HUES48 (cell line): ENCODE results near the gene NKTR.

Experiments
- H3K27ac ChIP-seq: one replicate; pipeline ENCODE4 v1.7.0; 2013; ENCODE audit warnings: low read depth, low read length, inconsistent platforms
- H3K27me3 ChIP-seq: 2 replicates; pipeline ENCODE4 v1.6.1; 2013; ENCODE audit warnings: mild to moderate bottlenecking, low read length; ENCODE audit not compliant: control insufficient read depth, insufficient read depth
- H3K36me3 ChIP-seq: 2 replicates; pipeline ENCODE4 v1.6.1; 2013; ENCODE audit warnings: low read length; ENCODE audit not compliant: control insufficient read depth, insufficient read depth
- H3K4me1 ChIP-seq: 2 replicates; pipeline ENCODE4 v1.6.1; 2013; ENCODE audit warnings: mild to moderate bottlenecking, low read length; ENCODE audit not compliant: control insufficient read depth, insufficient read depth
- H3K4me3 ChIP-seq: 2 replicates; pipeline ENCODE4 v1.5.1; 2013; ENCODE audit warnings: mild to moderate bottlenecking, low read depth, low read length
- H3K9ac ChIP-seq: 2 replicates; pipeline ENCODE4 v1.6.1; 2013; ENCODE audit warnings: mild to moderate bottlenecking, low read depth, low read length, moderate library complexity
- H3K9me3 ChIP-seq: 2 replicates; pipeline ENCODE4 v1.6.1; 2013; ENCODE audit warnings: low read length; ENCODE audit not compliant: control insufficient read depth, insufficient read depth

Gene NKTR

GRCh38 chr3:42670051-42670576 is 69.6 kb downstream of the NKTR start:
- H3K4me3 ChIP-seq = no peak overlapping the region
- H3K27ac ChIP-seq = no peak overlapping the region
- no peaks in the 10 kb centered on the region for H3K27me3 ChIP-seq
- H3K9ac ChIP-seq = no peak overlapping the region
- no peaks in the 10 kb centered on the region for H3K9me3 ChIP-seq
- no peaks in the 10 kb centered on the region for H3K36me3 ChIP-seq
- H3K4me1 ChIP-seq = no peaks in the 10 kb centered on the region

GRCh38 chr3:42670670-42671069 is 70.2 kb downstream of the NKTR start:
- Histone ChIP-seq H3K27ac (no peak overlapping the region), H3K4me1 (no peaks in the 10 kb centered on the region)

GRCh38 chr3:42672515-42672914 is 72.0 kb downstream of the NKTR start:
- Histone ChIP-seq H3K27me3 (no peaks in the 10 kb centered on the region), H3K27ac (no peak overlapping the region), H3K4me1 (no peaks in the 10 kb centered on the region), H3K9me3 (no peaks in the 10 kb centered on the region), H3K9ac (no peak overlapping the region), H3K36me3 (no peaks in the 10 kb centered on the region), H3K4me3 (no peak overlapping the region)

More at GRCh38 chr3:42670670-42671069, 70.2 kb downstream of the NKTR start:
- no peaks in the 10 kb centered on the region for H3K27me3 ChIP-seq
- H3K4me3 ChIP-seq = no peak overlapping the region
- no peak overlapping the region for H3K9ac ChIP-seq
- no peaks in the 10 kb centered on the region for H3K36me3 ChIP-seq
- no peaks in the 10 kb centered on the region for H3K9me3 ChIP-seq

- H3K9ac ChIP-seq = no peak overlapping the region
- no peaks in the 10 kb centered on the region for H3K36me3 ChIP-seq
- H3K27me3 ChIP-seq = no peaks in the 10 kb centered on the region
- no peaks in the 10 kb centered on the region for H3K4me1 ChIP-seq
- no peak overlapping the region for H3K4me3 ChIP-seq
- no peak overlapping the region for H3K27ac ChIP-seq
- no peaks in the 10 kb centered on the region for H3K9me3 ChIP-seq
Observed at GRCh38 chr3:42673082-42673481, 72.6 kb downstream of the NKTR start.

GRCh38 chr3:42674146-42674545 is 73.7 kb downstream of the NKTR start:
- H3K36me3 ChIP-seq = no peaks in the 10 kb centered on the region
- no peaks in the 10 kb centered on the region for H3K9me3 ChIP-seq
- no peaks in the 10 kb centered on the region for H3K27me3 ChIP-seq
- H3K4me1 ChIP-seq = no peaks in the 10 kb centered on the region
- no peak overlapping the region for H3K9ac ChIP-seq
- no peak overlapping the region for H3K4me3 ChIP-seq
- H3K27ac ChIP-seq = no peak overlapping the region

- Histone ChIP-seq H3K4me3 (no peak overlapping the region), H3K4me1 (no peaks in the 10 kb centered on the region), H3K27ac (no peak overlapping the region), H3K9me3 (no peaks in the 10 kb centered on the region), H3K36me3 (no peaks in the 10 kb centered on the region), H3K27me3 (no peaks in the 10 kb centered on the region), H3K9ac (no peak overlapping the region)
Observed at GRCh38 chr3:42675909-42676308, 75.4 kb downstream of the NKTR start.

- H3K4me3 ChIP-seq = no peak overlapping the region
- no peaks in the 10 kb centered on the region for H3K27me3 ChIP-seq
- H3K9ac ChIP-seq = no peak overlapping the region
- no peak overlapping the region for H3K27ac ChIP-seq
- no peaks in the 10 kb centered on the region for H3K4me1 ChIP-seq
- no peaks in the 10 kb centered on the region for H3K9me3 ChIP-seq
- H3K36me3 ChIP-seq = no peaks in the 10 kb centered on the region
Observed at GRCh38 chr3:42678447-42678846, 78.0 kb downstream of the NKTR start.

GRCh38 chr3:42680271-42680670 is 79.8 kb downstream of the NKTR start:
- Histone ChIP-seq H3K9ac (no peak overlapping the region), H3K36me3 (no peaks in the 10 kb centered on the region), H3K4me3 (no peak overlapping the region), H3K4me1 (no peaks in the 10 kb centered on the region), H3K27me3 (no peaks in the 10 kb centered on the region), H3K27ac (no peak overlapping the region), H3K9me3 (no peaks in the 10 kb centered on the region)

- Histone ChIP-seq H3K4me3 (no peak overlapping the region), H3K9me3 (no peaks in the 10 kb centered on the region), H3K27ac (no peak overlapping the region), H3K36me3 (no peaks in the 10 kb centered on the region), H3K27me3 (no peaks in the 10 kb centered on the region), H3K9ac (no peak overlapping the region), H3K4me1 (no peaks in the 10 kb centered on the region)
Observed at GRCh38 chr3:42680806-42681205, 80.3 kb downstream of the NKTR start.

GRCh38 chr3:42681361-42682038 is 81.0 kb downstream of the NKTR start:
- Histone ChIP-seq H3K9me3 (no peaks in the 10 kb centered on the region), H3K4me1 (no peaks in the 10 kb centered on the region), H3K4me3 (no peak overlapping the region), H3K27ac (no peak overlapping the region), H3K27me3 (no peaks in the 10 kb centered on the region), H3K9ac (no peak overlapping the region), H3K36me3 (no peaks in the 10 kb centered on the region)

GRCh38 chr3:42682301-42683070 is 82.0 kb downstream of the NKTR start:
- Histone ChIP-seq H3K4me3 (no peak overlapping the region), H3K4me1 (no peaks in the 10 kb centered on the region), H3K9me3 (no peaks in the 10 kb centered on the region), H3K27ac (no peak overlapping the region), H3K9ac (no peak overlapping the region), H3K27me3 (no peaks in the 10 kb centered on the region), H3K36me3 (no peaks in the 10 kb centered on the region)
